Esophagus (tissue), 2 donors: ENCODE data around the gene NRG2. TPM values are rescaled to one million over a fixed set of nuclear protein-coding genes. Genes with fewer than 3 reads are reported as not detected.
A peak's percentile ranks its signal among the peaks of the same experiment; 100 is the strongest.

Experiments
- H3K27ac ChIP-seq, 2 donors: one replicate each; pipeline ENCODE4 v1.5.1; 2013; ENCODE audit warnings: low read depth in 2 of 2, mild to moderate bottlenecking in 2 of 2, inconsistent platforms in 1 of 2, low read length in 1 of 2, moderate library complexity in 1 of 2
- H3K27me3 ChIP-seq, 2 donors: one replicate each; pipeline ENCODE4 v1.6.1; 2013; ENCODE audit warnings: low read length in 2 of 2, control low read depth in 1 of 2, mild to moderate bottlenecking in 1 of 2; ENCODE audit not compliant: insufficient read depth in 2 of 2, control insufficient read depth in 1 of 2
- H3K36me3 ChIP-seq, 2 donors: one replicate each; pipeline ENCODE4 v1.6.1; 2013; ENCODE audit warnings: low read length in 1 of 2; ENCODE audit not compliant: control insufficient read depth in 2 of 2, insufficient read depth in 2 of 2
- H3K4me1 ChIP-seq, 2 donors: one replicate each; pipeline ENCODE4 v1.6.1; 2013; ENCODE audit warnings: low read length in 1 of 2; ENCODE audit not compliant: control insufficient read depth in 2 of 2, insufficient read depth in 2 of 2
- H3K4me3 ChIP-seq, 2 donors: one replicate each; pipeline ENCODE4 v1.5.1; 2013; ENCODE audit warnings: low read length in 2 of 2, mild to moderate bottlenecking in 2 of 2, low read depth in 1 of 2, moderate library complexity in 1 of 2
- H3K9me3 ChIP-seq, 2 donors: one replicate each; pipeline ENCODE4 v1.6.1; 2013; ENCODE audit warnings: mild to moderate bottlenecking in 2 of 2, low read depth in 1 of 2, low read length in 1 of 2, moderate library complexity in 1 of 2; ENCODE audit not compliant: control insufficient read depth in 2 of 2, insufficient read depth in 1 of 2
- WGBS, 2 donors: extraction: QIAGEN DNeasy Blood & Tissue Kit; methylation state at CpG; one replicate each; pipeline ENCODE4 v1.1.7; 2013; 5-methylcytosine and 5-hydroxymethylcytosine counted together
- polyA plus RNA-seq, 2 donors: library from polyadenylated mRNA; stranded (reverse); fragments of 200-250 nt; gene quantifications; one replicate each; pipeline ENCODE4 v1.2.3, GENCODE V29; 2013
- donor health status: healthy with polysubstance abuse.
- donor health status: Bipolar disorder and iron deficiency.

Gene NRG2
- polyA plus RNA-seq, 2 donors, result 1.7 to 1.8 TPM

DNA sequence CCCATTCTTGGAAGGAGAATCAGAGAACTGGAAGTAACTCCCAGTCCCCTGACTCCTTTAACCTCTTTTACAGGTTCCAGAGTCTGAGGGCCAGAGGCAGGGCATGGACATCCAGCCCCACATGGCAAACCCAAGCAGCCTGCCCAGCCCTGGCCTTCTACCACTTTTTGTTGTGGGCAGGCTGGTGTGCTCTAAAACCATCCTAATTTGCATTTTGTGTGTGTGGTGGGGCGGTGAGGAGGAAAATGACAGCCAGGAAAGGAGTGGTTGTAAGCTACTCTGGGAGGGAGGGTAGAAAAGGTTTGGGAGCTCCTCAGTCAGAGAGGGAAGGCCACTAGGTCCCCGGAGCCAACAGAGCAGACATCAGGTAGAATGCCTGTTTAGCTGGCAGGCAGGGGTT, 156.9 kb downstream of the NRG2 start:
- H3K27ac ChIP-seq, result no peak overlapping the region
- no peaks in the 10 kb centered on the region for H3K27me3 ChIP-seq
- 67 to 74% methylated on average over 2 of the region's 2 CpGs for WGBS, 2 donors
- H3K36me3 ChIP-seq, result no peaks in the 10 kb centered on the region
- H3K4me1 ChIP-seq, result peaks cover 0 to 8% of the 10 kb centered on the region in 2 donors
- no peaks in the 10 kb centered on the region for H3K9me3 ChIP-seq
- no peak overlapping the region for H3K4me3 ChIP-seq

DNA sequence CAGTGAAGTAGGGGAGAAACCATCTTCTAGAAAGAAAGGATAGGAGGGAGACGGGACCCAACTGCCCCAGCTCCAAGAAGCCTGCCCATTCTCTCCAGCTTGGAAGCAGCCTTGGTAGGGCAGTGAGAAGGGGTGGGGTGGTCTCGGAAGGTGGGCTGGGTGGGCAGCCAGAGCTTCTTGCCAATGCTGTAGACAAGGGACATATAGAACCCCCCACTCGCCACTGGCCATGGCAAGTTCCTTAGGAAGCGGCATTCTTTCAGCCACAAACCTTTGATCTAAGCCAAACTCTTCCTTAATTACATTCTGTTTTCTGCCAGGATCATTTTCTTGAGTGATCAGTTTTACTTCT, 157.3 kb downstream of the NRG2 start:
- 84 to 96% methylated on average over 4 of the region's 4 CpGs for WGBS, 2 donors
- Histone ChIP-seq H3K4me1 (peaks cover 0 to 10% of the 10 kb centered on the region in 2 donors), H3K36me3 (no peaks in the 10 kb centered on the region), H3K27me3 (no peaks in the 10 kb centered on the region), H3K9me3 (no peaks in the 10 kb centered on the region), H3K4me3 (no peak overlapping the region), H3K27ac (no peak overlapping the region)

DNA sequence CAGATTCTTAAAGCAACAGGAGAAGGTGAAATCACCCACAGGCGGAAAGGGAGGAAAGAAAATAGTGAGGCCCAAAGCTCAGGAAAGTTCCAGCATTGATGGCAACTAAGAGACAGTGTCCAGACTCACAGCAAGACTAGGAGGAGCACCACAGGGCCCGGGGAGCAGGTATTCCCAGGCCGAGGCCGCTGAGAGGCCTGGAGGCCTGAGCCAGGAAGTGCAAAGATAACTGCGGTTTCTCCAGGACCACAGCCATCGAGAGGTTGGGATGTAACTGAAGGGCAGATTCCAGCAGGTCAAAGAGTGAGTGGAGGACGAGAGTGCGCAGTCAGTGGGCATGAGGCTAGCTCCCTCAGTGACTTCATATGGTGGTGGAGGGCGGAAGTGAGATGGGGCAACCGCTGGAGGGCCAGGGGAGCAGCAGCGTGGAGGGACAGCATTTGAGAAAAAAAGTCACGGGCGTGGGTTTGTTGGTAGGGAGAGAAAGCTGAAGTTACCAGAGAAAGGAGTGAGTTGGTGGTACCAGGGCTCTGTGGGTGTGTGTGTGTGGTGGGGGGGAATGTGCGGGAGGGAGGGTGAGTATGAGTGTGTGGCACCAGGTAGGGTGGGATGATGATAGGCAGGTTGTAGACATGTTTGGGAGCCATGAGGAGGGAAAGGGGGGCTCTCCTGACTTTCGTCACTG, 157.8 kb downstream of the NRG2 start:
- no peak overlapping the region for H3K27ac ChIP-seq
- H3K4me3 ChIP-seq, result no peak overlapping the region
- H3K4me1 ChIP-seq, result peaks cover 0 to 12% of the 10 kb centered on the region in 2 donors
- no peaks in the 10 kb centered on the region for H3K27me3 ChIP-seq
- no peaks in the 10 kb centered on the region for H3K9me3 ChIP-seq
- H3K36me3 ChIP-seq, result no peaks in the 10 kb centered on the region
- WGBS, 2 donors, result 90 to 92% methylated on average over 15 of the region's 15 CpGs

DNA sequence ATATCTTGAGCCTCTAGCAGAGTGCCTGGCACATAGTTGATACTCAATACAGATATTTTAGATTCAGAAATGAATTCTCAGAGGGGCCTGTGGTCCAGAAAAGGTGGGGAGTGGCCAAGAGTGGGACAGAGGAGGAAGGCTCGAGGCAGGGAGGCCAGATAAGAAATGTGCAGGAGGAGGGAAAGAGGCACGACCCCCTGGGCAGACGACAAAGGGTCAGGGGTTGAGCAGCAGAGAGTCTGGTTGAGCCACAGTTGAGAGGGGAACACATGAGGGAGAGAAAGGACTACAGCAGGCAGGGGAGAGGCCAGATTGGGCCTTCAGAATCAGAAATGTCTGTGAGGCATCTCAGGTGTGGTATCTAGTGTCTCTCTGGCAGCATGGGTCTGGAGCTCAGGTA, 158.4 kb downstream of the NRG2 start:
- no peaks in the 10 kb centered on the region for H3K27me3 ChIP-seq
- no peaks in the 10 kb centered on the region for H3K9me3 ChIP-seq
- no peak overlapping the region for H3K27ac ChIP-seq
- no peak overlapping the region for H3K4me3 ChIP-seq
- 56 to 60% methylated on average over 3 of the region's 3 CpGs for WGBS, 2 donors
- peaks cover 0 to 15% of the 10 kb centered on the region in 2 donors for H3K4me1 ChIP-seq
- no peaks in the 10 kb centered on the region for H3K36me3 ChIP-seq

DNA sequence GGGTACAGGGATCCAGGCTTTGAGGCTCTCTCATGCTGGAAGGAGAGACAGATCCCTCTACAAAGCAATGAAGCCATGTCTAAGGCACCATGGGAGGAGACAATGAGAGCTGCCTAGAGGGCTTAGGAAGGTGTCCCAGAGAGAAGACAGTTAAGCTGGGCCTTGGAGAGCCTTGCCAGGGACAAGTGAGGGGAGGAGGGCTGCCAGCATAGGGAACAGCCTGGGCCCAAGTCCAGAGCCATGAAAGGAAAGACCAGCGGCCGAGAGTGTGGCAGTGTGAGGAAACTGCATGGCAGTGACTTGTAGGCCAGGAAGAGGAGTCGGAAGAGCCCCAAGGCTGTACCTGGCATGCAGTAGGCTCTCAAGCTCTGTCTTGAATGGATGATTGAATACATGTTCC, 159.0 kb downstream of the NRG2 start:
- Histone ChIP-seq H3K4me1 (peaks cover 0 to 15% of the 10 kb centered on the region in 2 donors), H3K27ac (peak overlapping the region in 1 of 2 donors; percentile 14)

DNA sequence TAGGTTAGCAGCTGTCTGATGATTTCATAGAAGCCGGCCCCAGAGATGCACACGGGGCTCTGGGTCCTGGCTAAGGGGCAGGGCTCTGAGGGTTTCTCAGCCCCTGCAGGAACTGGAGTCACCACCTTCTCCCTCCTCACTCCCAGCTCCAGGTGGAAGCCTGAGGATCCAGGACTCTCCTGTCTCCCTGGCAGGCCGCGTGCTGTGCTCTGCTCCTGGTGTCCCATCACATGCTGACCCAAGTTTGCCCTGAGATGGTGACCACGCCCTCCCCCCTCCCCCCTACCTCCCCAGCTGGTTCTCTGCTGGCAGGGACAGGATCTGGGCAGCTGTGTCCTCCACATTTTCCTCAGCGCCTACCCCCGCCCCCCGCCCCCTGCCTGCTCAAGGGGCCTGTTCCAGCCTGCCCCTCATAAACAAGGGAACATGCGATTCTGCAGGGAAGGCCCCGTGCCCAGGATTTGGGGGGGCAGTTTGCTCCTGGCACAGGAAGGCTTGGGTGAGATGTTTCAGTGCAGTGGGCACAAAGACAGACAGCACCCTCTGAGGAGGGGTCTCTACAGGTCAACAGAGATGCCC, 160.0 kb downstream of the NRG2 start:
- Histone ChIP-seq H3K9me3 (no peaks in the 10 kb centered on the region), H3K4me1 (peaks cover 0 to 15% of the 10 kb centered on the region in 2 donors), H3K36me3 (no peaks in the 10 kb centered on the region), H3K27me3 (no peaks in the 10 kb centered on the region), H3K4me3 (no peak overlapping the region), H3K27ac (no peak overlapping the region)
- WGBS, 2 donors, result 41 to 51% methylated on average over 10 of the region's 10 CpGs

More for the DNA sequence above, 159.0 kb downstream of the NRG2 start:
- H3K9me3 ChIP-seq, result no peaks in the 10 kb centered on the region
- no peak overlapping the region for H3K4me3 ChIP-seq
- WGBS, 2 donors, result 38 to 63% methylated on average over 3 of the region's 3 CpGs
- H3K36me3 ChIP-seq, result no peaks in the 10 kb centered on the region
- no peaks in the 10 kb centered on the region for H3K27me3 ChIP-seq

DNA sequence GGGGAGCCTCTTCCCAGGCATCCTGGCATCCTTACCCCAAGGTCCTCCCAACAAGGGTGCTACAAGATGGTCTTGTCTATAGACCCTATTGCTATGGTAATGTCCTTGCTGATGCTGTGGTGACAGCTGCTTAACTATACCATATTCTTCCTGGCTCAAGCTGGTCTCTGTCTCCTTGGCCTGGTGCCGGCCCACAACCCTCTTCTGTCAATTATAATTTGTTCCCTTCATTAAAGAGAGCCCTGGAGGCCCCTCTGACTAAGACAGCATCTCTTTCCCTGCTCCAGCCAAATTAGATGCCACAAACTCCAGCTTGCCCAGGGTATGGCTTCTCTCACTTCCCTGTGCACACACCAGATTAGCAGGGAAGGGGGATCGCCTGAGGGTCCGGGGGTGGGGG, 160.8 kb downstream of the NRG2 start:
- Histone ChIP-seq H3K36me3 (no peaks in the 10 kb centered on the region), H3K9me3 (no peaks in the 10 kb centered on the region), H3K27me3 (no peaks in the 10 kb centered on the region), H3K27ac (no peak overlapping the region), H3K4me1 (peaks cover 0 to 15% of the 10 kb centered on the region in 2 donors), H3K4me3 (no peak overlapping the region)
- WGBS, 2 donors, result 54 to 68% methylated on average over 3 of the region's 3 CpGs

DNA sequence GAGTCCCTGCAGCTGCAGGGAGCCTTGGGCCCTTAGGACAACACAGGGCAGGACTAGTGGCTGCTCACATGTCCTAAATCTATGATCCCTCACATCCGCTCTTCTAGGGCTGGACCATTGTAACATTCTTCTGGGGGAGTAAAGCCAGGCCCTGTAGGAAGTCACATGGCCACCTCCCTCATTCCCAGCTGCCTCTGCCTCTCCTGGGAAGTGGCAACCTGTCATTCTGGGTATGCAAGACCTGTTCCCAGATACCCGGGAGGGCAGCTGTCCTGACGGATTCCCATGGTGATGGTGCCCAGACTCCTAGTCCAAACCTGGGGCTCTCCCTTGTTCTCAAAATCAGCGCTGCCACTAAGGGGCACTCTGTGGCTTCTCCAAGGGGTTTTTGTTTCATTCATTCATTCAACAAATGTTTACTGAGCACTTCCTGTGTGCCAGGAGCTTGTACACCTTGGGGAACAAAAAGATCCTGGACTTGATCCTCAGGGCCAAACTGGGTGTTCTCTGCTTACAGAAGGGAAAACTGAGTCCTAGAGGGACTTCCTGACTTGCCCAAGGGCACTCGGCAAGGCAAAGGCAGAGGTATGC, 161.9 kb downstream of the NRG2 start:
- Histone ChIP-seq H3K4me3 (no peak overlapping the region), H3K4me1 (peaks cover 0 to 15% of the 10 kb centered on the region in 2 donors), H3K36me3 (no peaks in the 10 kb centered on the region), H3K27me3 (no peaks in the 10 kb centered on the region), H3K27ac (no peak overlapping the region), H3K9me3 (no peaks in the 10 kb centered on the region)
- WGBS, 2 donors, result 61 to 63% methylated on average over 5 of the region's 5 CpGs

DNA sequence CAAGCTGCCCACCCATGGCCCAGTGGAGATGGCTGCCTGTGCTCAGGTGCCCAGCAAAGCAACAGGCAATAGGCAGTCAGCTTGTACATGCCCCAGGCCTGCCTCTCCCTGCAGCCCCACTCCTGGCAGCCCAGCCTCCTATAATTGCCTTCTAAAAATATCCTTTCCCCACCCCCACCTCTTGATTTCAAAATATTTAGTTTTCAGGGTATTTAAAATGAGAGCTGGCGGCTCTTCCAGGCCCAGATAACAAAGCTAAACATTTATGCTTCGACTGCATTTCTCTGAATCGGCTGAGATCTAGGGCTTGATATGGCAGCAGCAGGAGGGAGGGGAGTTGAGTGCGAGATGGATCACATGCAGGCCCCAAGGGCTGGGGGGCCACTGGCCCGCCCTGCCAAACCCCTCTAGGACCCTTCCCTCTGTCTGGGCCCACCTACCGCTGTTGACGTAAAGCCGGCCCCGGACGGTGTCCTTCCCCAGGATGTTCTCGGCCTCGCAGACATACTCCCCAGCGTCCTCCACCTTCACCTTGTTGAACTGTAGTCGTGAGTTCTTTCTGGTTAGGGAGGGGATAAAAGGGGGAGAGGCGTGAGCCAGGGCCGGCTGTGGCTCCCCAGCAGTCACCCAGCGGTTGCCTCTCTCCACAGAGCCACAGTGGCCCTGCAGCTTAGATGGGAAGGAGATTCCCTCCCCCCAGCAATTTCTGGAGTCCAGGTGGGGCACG, 162.5 kb downstream of the NRG2 start:
- Histone ChIP-seq H3K27ac (no peak overlapping the region), H3K4me1 (peaks cover 0 to 15% of the 10 kb centered on the region in 2 donors), H3K27me3 (no peaks in the 10 kb centered on the region), H3K9me3 (no peaks in the 10 kb centered on the region), H3K4me3 (no peak overlapping the region), H3K36me3 (no peaks in the 10 kb centered on the region)
- WGBS, 2 donors, result 70 to 75% methylated on average over 18 of the region's 18 CpGs
